ENCODE data around the gene CCDC106. TPM values are rescaled to one million over a fixed set of nuclear protein-coding genes. Genes with fewer than 3 reads are reported as not detected.

CCDC106 gene
- total and polyA plus RNA-seq, 7 donors: 5.5 to 22.9 (median 16.6) TPM

- H3K9me3 ChIP-seq: no peaks in the 10 kb centered on the region
- H3K36me3 ChIP-seq: peaks cover 0 to 23% (median 2%) of the 10 kb centered on the region in 4 donors
- H3K4me1 ChIP-seq: peaks cover 0 to 75% (median 70%) of the 10 kb centered on the region in 4 donors
- H3K27me3 ChIP-seq: no peaks in the 10 kb centered on the region
- H3K27ac ChIP-seq: peak overlapping the region; percentile 84 to 98 (median 97)
- 1 to 2% methylated on average over 25 of the region's 25 CpGs for WGBS, 2 donors
- TF ChIP-seq POLR2AphosphoS5 (IDR thresholded peaks at IDR 0.05): peak in 2 of 4 donors; percentile 17 to 27
- TF ChIP-seq CTCF (IDR thresholded peaks at IDR 0.05): no peak
- intact Hi-C loops (cut with DNase I): no loop called here
- peak; percentile 75 for DNase-seq
- peak overlapping the region; percentile 78 to 99 (median 85) for H3K4me3 ChIP-seq
Measured at GRCh38 chr19:55641426-55642152, 6.4 kb upstream of the CCDC106 start.

- Histone ChIP-seq H3K4me3 (peak overlapping the region; percentile 78 to 99 (median 85)), H3K9me3 (no peaks in the 10 kb centered on the region), H3K27me3 (no peaks in the 10 kb centered on the region), H3K36me3 (peaks cover 0 to 23% (median 2%) of the 10 kb centered on the region in 4 donors), H3K4me1 (peaks cover 0 to 74% (median 69%) of the 10 kb centered on the region in 4 donors), H3K27ac (peak overlapping the region; percentile 84 to 98 (median 97))
- peak; percentile 72 for DNase-seq
- WGBS, 2 donors: 0 to 1% methylated on average over 65 of the region's 65 CpGs
- TF ChIP-seq EP300 (IDR thresholded peaks at IDR 0.05): no peak
- TF ChIP-seq POLR2AphosphoS5 (IDR thresholded peaks at IDR 0.05): peak in 1 of 4 donors; percentile 4
- intact Hi-C loops (cut with DNase I): no loop called here
Measured at GRCh38 chr19:55642153-55643002, 5.6 kb upstream of the CCDC106 start.

- DNase-seq: peak; percentile 88
- no peaks in the 10 kb centered on the region for H3K9me3 ChIP-seq
- intact Hi-C loops (cut with DNase I): no loop called here
- H3K4me3 ChIP-seq: peak within 1 kb of the TSS; percentile 78 to 99 (median 85)
- WGBS, 2 donors: 1 to 2% methylated on average over 56 of the region's 56 CpGs
- peak; percentile 26 to 68 (median 52) for TF ChIP-seq POLR2AphosphoS5 (IDR thresholded peaks at IDR 0.05)
- TF ChIP-seq CTCF (IDR thresholded peaks at IDR 0.05): no peak
- peak within 1 kb of the TSS; percentile 84 to 98 (median 97) for H3K27ac ChIP-seq
- no peaks in the 10 kb centered on the region for H3K27me3 ChIP-seq
- peaks cover 0 to 69% (median 68%) of the 10 kb centered on the region in 4 donors for H3K4me1 ChIP-seq
- H3K36me3 ChIP-seq: peaks cover 0 to 20% (median 2%) of the 10 kb centered on the region in 4 donors
Measured at GRCh38 chr19:55643003-55643886, 4.8 kb upstream of the CCDC106 start, which contains the start of gene ZNF581. ZNF581 (plus strand) TSS chr19:55643649; CDS start chr19:55644572, 923 bp downstream.

DNA sequence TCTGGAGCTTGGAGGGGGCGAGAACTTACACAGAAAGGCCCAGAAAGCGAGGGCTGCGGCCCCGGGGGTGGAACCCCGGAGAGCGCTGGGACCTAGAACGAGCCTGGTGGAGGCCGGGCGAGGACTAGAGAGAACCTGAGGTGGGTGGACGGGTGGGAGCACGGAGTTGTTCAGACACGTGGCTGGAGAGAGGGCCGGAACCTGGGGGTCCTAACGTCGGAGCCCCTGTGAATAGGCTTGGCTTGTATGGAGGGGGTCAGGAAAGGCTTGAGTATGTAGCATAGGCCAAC is 4.2 kb upstream of the CCDC106 start:
- WGBS, 2 donors: 0 to 1% methylated on average over 15 of the region's 15 CpGs
- Histone ChIP-seq H3K4me3 (peak overlapping the region; percentile 78 to 99 (median 85)), H3K36me3 (peaks cover 0 to 16% (median 2%) of the 10 kb centered on the region in 4 donors), H3K9me3 (no peaks in the 10 kb centered on the region), H3K4me1 (peaks cover 0 to 75% (median 68%) of the 10 kb centered on the region in 4 donors), H3K27ac (peak overlapping the region; percentile 84 to 98 (median 97)), H3K27me3 (no peaks in the 10 kb centered on the region)
- TF ChIP-seq POLR2A (IDR thresholded peaks at IDR 0.05): no peak
- no peak for TF ChIP-seq EP300 (IDR thresholded peaks at IDR 0.05)
- no peak for TF ChIP-seq POLR2AphosphoS5 (IDR thresholded peaks at IDR 0.05)
- no peak for TF ChIP-seq CTCF (IDR thresholded peaks at IDR 0.05)
- intact Hi-C loops (cut with DNase I): no loop called here
- DNase-seq: no peak
